A549 (cell line): ENCODE measurements around the gene IRF8. TPM values are rescaled to one million over a fixed set of nuclear protein-coding genes. Genes with fewer than 3 reads are reported as not detected.

ENCODE experiments used
- ATAC-seq, 2 experiments: fragments of 200-7000 bp in 1 of 2; fragments of >200 bp in 1 of 2; cut with Nextera tagmentation in 1 of 2; cut with Tn5 transposase in 1 of 2; 3 replicates each; pipeline versions ENCODE4 v1.8.0 to v1.9.1; 2018 to 2020; ENCODE audit warnings: mild to moderate bottlenecking in 1 of 2, moderate library complexity in 1 of 2
- CTCF ChIA-PET: fragments of 300-600 bp; sonication (Branson Sonifier 250); formaldehyde crosslinking; extraction: SDS; loops from one replicate; lab custom pipeline; 2021; ENCODE audit warnings: antibody characterized with exemption, inconsistent platforms; lab: Yijun Ruan, JAX
- POLR2A ChIA-PET: fragments of 350-600 bp; formaldehyde crosslinking; extraction: SDS; loops from one replicate; lab custom pipeline; 2021; ENCODE audit warnings: antibody characterized with exemption, inconsistent platforms; lab: Yijun Ruan, JAX
- DNase-seq, 2 experiments: peaks; one replicate each; pipeline versions ENCODE4 v3.0.0 to v3.0.0-alpha.2; 2011 to 2016; ENCODE audit warnings: low read depth in 1 of 2, low spot score in 1 of 2
- FAIRE-seq: peaks from 2 replicates; lab custom pipeline; 2011; peaks lifted over from hg19 to GRCh38; lab: Jason Lieb, UNC
- H3K27ac ChIP-seq, 2 experiments: fragments of >200 bp; sonication (Bioruptor Twin); formaldehyde crosslinking; 3 replicates each; pipeline ENCODE4 v1.5.1; 2016 to 2017
- H3K4me1 ChIP-seq: fragments of >200 bp; sonication (Bioruptor Twin); formaldehyde crosslinking; 3 replicates; pipeline ENCODE4 v1.6.1; 2016
- H3K4me2 ChIP-seq: fragments of >200 bp; sonication (Bioruptor Twin); formaldehyde crosslinking; 3 replicates; pipeline ENCODE4 v1.6.1; 2016
- H3K4me3 ChIP-seq: fragments of >200 bp; sonication (Bioruptor Twin); formaldehyde crosslinking; 3 replicates; pipeline ENCODE4 v1.5.1; 2016
- H3K9me3 ChIP-seq: fragments of >200 bp; sonication (Bioruptor Twin); formaldehyde crosslinking; 3 replicates; pipeline ENCODE4 v1.6.1; 2016
- CTCF ChIP-seq: fragments of >200 bp; sonication (Bioruptor Twin); formaldehyde crosslinking; IDR thresholded peaks from 3 replicates; pipeline ENCODE4 v1.5.1; 2016
- ELK1 ChIP-seq: fragments of 150-350 bp; IDR thresholded peaks from 2 replicates; pipeline ENCODE4 v1.6.1; 2014; ENCODE audit warnings: low read depth, mild to moderate bottlenecking, low read length
- EP300 ChIP-seq, 2 experiments: fragments of >200 bp; sonication (Bioruptor Twin); formaldehyde crosslinking; IDR thresholded peaks; 2 replicates in 1 of 2; 3 replicates in 1 of 2; pipeline ENCODE4 v1.6.1; 2016 to 2017
- FOSL2 ChIP-seq, 2 experiments: fragments of 450-650 bp in 1 of 2; fragments of >200 bp in 1 of 2; sonication (Bioruptor Twin) in 1 of 2; formaldehyde crosslinking; IDR thresholded peaks; 2 replicates each; pipeline versions ENCODE4 v1.5.0 to v1.6.1; 2016 to 2020; ENCODE audit warnings: mild to moderate bottlenecking in 1 of 2, moderate library complexity in 1 of 2
- FOXS1 ChIP-seq: fragments of 250-450 bp; sonication (Bioruptor Pico); IDR thresholded peaks from 2 replicates; pipeline ENCODE4 v1.5.0; 2020; ENCODE audit warnings: mild to moderate bottlenecking, moderate library complexity
- GATA3 ChIP-seq: IDR thresholded peaks from 2 replicates; pipeline ENCODE4 v1.6.1; 2012; ENCODE audit warnings: borderline replicate concordance
- HES2 ChIP-seq: fragments of >200 bp; sonication (Bioruptor Twin); formaldehyde crosslinking; IDR thresholded peaks from 2 replicates; pipeline ENCODE4 v1.6.1; 2016
- KDM1A ChIP-seq: fragments of 200-600 bp; sonication (generic); IDR thresholded peaks from 2 replicates; pipeline ENCODE4 v1.6.1; 2016; ENCODE audit warnings: low read depth, mild to moderate bottlenecking
- MYC ChIP-seq: IDR thresholded peaks from 2 replicates; pipeline ENCODE4 v1.6.1; 2012; ENCODE audit warnings: mild to moderate bottlenecking, inconsistent platforms, low read length, improper control_type of control experiment, borderline replicate concordance
- NPAS2 ChIP-seq: fragments of 250-450 bp; sonication (Bioruptor Pico); IDR thresholded peaks from 2 replicates; pipeline ENCODE4 v1.8.0; 2022; ENCODE audit warnings: mild to moderate bottlenecking, moderate library complexity, borderline replicate concordance
- PBX3 ChIP-seq: IDR thresholded peaks from 2 replicates; pipeline ENCODE4 v1.6.1; 2012
- PHF8 ChIP-seq: fragments of 200-600 bp; sonication (generic); IDR thresholded peaks from 2 replicates; pipeline ENCODE4 v1.6.1; 2016; ENCODE audit warnings: low read depth, mild to moderate bottlenecking, antibody characterized with exemption, moderate library complexity, borderline replicate concordance
- POLR2A ChIP-seq: IDR thresholded peaks from 2 replicates; pipeline ENCODE4 v1.6.1; 2012; ENCODE audit warnings: mild to moderate bottlenecking, low read length
- RAD21 ChIP-seq, 2 experiments: fragments of >200 bp in 1 of 2; sonication (Bioruptor Twin) in 1 of 2; formaldehyde crosslinking in 1 of 2; IDR thresholded peaks in 1 of 2; conservative IDR thresholded peaks in 1 of 2; 2 replicates in 1 of 2; 3 replicates in 1 of 2; pipeline ENCODE4 v1.6.1; 2012 to 2018; ENCODE audit warnings: inconsistent platforms in 1 of 2
- REST ChIP-seq: fragments of 200-600 bp; sonication (generic); IDR thresholded peaks from 2 replicates; pipeline ENCODE4 v1.6.1; 2016; ENCODE audit warnings: antibody characterized with exemption, mild to moderate bottlenecking, moderate library complexity
- RNF2 ChIP-seq: fragments of 200-600 bp; sonication (generic); IDR thresholded peaks from 2 replicates; pipeline ENCODE4 v1.6.1; 2016; ENCODE audit warnings: low read depth, mild to moderate bottlenecking, antibody characterized with exemption, moderate library complexity, borderline replicate concordance
- SMC3 ChIP-seq: fragments of >200 bp; sonication (Bioruptor Twin); formaldehyde crosslinking; IDR thresholded peaks from 3 replicates; pipeline ENCODE4 v1.6.1; 2018; ENCODE audit warnings: inconsistent platforms
- TFCP2L1 ChIP-seq: fragments of 250-450 bp; sonication (Bioruptor Pico); IDR thresholded peaks from 2 replicates; pipeline ENCODE4 v1.5.0; 2021; ENCODE audit warnings: mild to moderate bottlenecking
- TP53 ChIP-seq: fragments of 250-450 bp; sonication (Bioruptor Pico); IDR thresholded peaks from 2 replicates; pipeline ENCODE4 v1.5.0; 2021; ENCODE audit warnings: mild to moderate bottlenecking, moderate library complexity
- WGBS: methylation state at CpG from one replicate; pipeline ENCODE4 v1.1.6; 2017; ENCODE audit errors: missing lambda C conversion rate; 5-methylcytosine and 5-hydroxymethylcytosine counted together
- polyA plus RNA-seq, 4 experiments: library from polyadenylated mRNA; depleted of rRNA in 3 of 4; stranded (reverse); fragments of >200 nt; fragmentation: RNase III in 1 of 4; extraction: RNeasy Plus Mini Kit Qiagen cat#74134 plus additional on column Dnase treatment in 1 of 4; gene quantifications; 2 replicates in 3 of 4; 3 replicates in 1 of 4; pipeline ENCODE4 v1.2.3, GENCODE V29; 2011 to 2017

Gene IRF8
- polyA plus RNA-seq, 2 of the 4 experiments (the other 2 are of a cell fraction): 0.16 to 0.18 TPM

- Histone ChIP-seq H3K9me3 (peaks cover 6% of the 10 kb centered on the region; the same call in 1 of the 3 replicates), H3K27ac (no peak overlapping the region), H3K4me3 (no peak overlapping the region), H3K4me2 (no peak overlapping the region), H3K4me1 (no peaks in the 10 kb centered on the region)
- FAIRE-seq (no peak), ATAC-seq (no peak), DNase-seq (no peak)
- 83% methylated on average over 4 of the region's 4 CpGs for WGBS
- POLR2A ChIA-PET: no interaction called here
- CTCF ChIA-PET: interaction anchor here (1.6 to 4.4 kb wide), 2 partner anchors 80 to 81 kb away, joined by 3 to 34 read pairs; no protein-coding TSS in a partner anchor
- TF ChIP-seq RAD21 (conservative IDR thresholded peaks at IDR 0.05 in 1 of 2, IDR thresholded peaks at IDR 0.05 in 1 of 2) (no peak), POLR2A (no peak), REST (no peak), HES2 (no peak), SMC3 (no peak), EP300 (IDR thresholded peaks at IDR 0.05) (no peak), GATA3 (no peak), TP53 (CRISPR knock-in tag) (no peak), KDM1A (no peak), ELK1 (no peak), RNF2 (no peak), MYC (no peak), TFCP2L1 (CRISPR knock-in tag) (no peak), FOSL2 (IDR thresholded peaks at IDR 0.05) (no peak), FOSL2 (CRISPR knock-in tag; IDR thresholded peaks at IDR 0.05) (no peak), PBX3 (no peak), FOXS1 (no peak), CTCF (no peak), PHF8 (no peak), NPAS2 (no peak)
Measured at GRCh38 chr16:85901110-85901509, 2.1 kb downstream of the IRF8 start.
